GM19328 (cell line): ENCODE results near the gene PEPD.

Experiments used
- ATAC-seq: cut with Tn5 transposase; IDR thresholded peaks from one replicate; pipeline ENCODE4 v1.9.1; 2021; ENCODE audit warnings: mild to moderate bottlenecking, moderate library complexity; ENCODE audit not compliant: unreplicated experiment

The PEPD gene

DNA sequence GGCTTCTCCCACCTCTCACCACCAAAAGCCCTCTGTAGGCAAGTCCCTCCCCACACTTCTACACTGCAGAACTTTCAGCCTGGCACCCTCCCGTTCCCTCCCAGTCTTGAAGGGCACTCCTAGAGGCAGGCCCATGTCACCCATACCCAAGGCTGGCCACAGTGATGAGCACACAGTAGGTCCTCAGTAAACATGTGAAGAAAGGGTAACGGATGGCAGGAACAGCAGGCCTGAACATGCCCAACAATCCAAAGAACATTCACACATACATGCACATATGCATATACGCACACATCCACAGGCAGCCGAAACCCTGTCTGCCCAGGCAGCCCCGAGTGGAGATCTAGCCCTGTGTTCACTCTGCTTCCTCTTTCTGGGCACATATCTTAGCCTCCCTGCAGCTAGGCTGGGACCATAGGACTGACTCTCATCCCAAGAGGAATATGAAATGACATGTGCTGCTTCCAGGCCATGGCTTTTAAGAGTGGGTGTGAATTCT is 92.9 kb downstream of the PEPD start:
- no peak for ATAC-seq

DNA sequence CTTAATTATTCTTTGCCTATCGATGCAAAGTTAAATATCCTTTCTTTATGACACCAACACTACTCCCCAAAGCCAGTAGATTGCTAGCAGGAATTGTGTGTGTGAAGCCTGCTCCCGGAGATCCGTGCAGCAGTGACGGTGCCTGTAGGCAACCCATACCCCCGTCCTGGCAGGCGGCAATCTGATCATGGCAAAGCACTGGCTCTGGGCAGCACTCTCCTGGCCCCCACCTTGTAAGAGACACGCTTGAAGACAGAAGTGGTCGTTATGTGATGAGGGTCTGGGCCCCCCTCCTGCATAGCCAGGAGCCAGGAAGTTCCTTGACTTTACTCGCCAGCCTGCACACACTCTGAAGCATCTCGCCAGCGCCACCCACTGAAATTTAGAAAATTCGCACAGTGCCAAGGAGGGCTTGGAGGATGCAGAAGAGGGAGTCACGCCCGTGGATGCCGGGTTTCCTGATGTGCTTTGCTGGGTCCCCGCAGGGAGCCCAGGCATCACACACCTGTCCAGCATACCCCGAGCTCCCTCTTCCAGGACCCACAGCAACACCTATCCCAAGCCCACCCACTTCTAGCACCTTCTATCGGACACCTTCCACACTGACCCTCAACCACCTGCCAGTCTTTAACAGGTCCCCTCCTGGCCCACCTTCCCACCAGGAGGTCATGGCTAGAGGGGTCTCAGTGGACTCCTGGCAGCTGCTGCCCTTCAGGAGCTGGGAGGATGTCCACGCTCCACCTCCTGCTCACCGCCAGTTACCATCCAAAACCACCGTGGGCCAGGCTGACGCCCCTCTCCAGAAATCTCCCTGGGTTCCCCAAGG is 93.6 kb downstream of the PEPD start:
- ATAC-seq = no peak

DNA sequence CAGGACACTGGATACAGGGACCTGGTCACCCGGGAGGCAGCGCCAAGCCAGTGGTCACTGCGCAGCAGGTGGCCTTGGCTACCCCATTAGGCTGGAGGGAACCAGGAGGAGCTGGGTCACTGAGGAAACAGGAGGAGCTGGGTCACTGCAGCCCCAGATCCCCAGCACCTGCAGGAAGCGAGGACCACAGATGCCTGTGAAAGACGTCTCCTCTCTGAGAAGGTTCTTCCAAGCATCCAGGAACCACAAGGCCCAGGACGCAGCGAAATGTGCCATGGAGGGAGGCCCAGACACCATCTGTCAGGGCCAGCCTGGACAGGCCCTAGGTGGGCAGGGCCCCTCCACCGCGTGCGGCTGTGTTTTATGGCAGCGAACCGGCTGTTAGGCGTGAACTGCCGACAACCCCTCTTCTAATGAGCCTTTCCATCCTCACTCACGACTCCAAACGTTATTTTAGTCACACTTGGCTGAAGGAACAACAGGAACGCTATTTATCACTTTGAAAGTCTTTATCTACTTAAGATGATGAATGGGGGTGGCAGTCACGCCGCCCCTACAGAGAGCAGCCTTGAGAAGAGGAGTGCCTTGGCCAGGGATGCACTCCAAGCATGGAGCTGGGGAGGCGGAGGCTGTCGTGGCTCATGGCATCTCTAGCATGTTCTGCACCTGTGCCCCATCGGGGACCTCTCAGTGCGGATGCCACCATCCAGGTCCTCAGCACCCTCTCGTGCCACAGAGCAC is 94.8 kb downstream of the PEPD start:
- no peak for ATAC-seq

DNA sequence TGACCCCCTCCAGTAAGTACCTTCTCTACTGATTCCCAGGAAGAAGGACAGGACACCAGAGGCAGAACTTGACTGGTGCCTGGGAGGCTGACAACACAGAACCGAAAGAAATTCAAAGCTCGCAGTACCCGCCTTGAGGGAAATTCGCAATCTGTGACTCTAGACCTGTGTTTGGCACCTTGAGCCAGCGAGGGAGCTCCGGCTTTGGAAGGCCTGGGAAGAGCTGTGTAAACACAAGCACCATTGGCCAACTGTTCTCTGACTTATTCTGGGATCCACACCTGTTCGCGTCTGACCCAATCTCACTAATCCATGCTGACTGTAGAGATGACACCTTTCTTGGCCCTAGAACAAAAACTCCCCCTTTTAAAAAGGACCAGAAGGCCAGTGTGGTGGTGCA is 97.4 kb downstream of the PEPD start:
- no peak for ATAC-seq

DNA sequence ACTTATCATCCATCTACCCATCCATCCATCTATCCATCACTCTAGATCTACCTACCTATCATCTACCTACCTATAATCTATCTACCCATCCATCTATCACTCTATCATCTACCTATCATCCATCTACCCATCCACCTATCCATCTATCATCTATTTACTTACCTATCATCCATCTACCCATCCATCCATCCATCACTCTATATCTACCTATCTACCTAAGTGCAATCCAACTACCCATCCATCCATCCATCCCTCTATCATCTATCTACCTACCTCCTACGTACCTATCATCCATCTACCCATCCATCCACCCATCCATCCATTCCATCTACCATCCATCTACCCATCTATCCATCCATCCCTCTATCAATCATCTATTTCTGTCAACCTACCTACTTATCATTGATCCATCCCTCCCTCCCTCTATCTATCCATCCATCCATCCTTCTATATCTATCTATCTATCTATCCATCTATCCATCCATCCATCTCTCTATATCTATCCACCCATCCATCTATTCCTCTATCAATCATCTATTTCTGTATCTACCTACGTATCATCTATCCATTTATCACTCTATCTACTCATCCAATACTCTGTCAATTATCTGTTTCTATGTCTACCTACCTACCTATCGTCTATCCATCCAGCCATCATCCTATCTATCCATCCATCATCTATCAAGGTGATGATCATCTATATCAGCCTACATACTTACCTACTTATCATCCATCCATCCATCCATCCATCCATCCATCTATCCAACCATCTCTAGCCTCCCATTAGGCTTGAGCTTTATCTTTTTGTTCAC is 99.0 kb downstream of the PEPD start:
- no peak for ATAC-seq

DNA sequence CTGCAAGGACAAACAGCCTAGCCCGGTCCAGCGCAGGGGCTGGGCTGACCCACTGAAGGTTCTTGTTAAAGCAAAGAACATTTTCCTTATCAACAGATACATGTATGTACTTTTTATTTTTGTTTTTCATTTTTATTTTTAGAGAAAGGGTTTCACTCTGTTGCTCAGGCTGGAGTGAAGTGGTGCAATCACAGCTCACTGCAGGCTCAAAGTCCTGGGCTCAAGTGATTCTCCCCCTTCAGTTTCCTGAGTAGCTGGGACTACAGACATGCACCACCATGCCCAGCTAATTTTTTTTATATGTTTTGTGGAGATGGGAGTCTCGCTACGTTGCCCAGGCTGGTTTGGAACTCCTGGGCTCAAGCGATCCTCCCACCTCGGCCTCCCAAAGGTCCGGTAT is 100.2 kb downstream of the PEPD start:
- no peak for ATAC-seq

DNA sequence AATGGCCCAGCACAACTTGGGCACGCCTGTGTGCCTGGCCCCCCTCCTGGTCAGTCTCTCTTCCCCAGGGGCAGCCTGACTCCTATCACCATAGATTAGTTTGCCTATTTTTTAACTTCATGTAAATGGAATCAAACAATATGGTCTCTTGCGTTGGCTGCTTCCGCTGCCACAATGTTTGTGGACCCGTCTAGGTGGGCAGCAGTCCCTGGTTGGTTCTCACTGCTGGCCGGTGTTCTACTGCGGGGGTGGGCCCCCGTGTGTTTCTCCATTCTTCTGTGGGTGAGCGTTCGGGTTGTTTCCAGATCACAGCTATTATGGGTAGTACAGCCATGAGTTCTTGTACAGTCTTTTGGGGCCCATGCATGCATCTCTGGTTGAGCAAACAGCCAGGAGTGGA is 100.8 kb downstream of the PEPD start:
- no peak for ATAC-seq

DNA sequence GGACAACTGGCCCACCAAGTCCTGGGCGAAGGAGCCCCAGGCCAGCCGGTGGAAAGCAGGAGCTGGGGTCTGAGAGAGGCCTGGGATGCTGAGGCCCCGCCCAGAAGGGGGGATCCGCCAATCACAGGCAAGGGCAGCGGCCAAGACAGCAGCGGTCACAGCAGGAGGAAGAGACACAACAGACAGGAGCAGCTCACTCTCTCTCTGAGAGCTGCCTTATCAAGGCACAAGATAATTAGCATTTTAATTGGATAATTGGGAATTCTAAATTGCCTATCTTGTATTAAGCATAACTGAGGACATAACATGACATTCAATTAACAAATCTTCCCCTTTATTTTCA is 101.8 kb downstream of the PEPD start:
- ATAC-seq = no peak

DNA sequence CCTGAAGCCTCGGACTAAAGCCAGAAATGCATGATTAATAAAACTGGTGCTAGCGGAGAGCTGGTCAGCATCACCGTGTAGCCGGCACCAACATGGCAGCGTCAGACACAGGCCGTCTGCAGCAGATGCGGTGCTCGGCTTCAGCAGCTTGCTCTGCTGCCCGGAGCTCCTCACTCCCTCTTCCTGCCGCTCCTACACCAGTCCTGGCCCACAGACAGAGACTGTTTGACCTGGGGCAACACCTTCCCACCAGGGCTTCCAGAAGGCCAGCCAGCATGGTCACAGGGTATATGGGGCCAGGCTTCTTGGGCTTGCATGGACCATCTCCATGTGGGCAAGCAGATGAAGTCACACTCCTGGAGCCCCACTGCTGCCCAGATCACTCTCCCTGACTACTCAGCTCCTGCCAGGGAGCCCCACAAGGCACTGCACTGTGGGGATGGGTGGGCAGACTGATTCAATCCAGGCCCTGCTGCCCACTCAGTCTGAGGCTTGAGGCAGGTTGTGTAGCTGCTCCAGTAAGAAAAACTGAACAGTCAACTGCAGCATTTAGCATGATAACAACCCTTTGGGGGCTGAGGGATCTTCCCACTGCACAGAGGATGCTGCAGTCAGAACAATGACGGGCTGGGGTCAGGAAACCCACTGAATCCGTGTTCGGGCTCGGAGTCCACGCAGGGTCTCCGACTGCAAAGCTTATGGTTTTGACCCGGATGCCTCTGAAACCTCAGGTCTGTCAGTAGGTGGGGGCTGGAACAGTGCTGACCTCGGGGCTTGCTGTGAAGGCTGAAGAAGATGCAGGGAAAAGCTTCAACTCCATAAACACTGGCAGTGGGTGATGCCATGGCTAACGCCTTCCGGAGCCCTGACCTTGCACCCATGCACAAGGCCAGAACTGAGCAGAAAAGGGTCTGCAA is 102.5 kb downstream of the PEPD start:
- no peak for ATAC-seq

DNA sequence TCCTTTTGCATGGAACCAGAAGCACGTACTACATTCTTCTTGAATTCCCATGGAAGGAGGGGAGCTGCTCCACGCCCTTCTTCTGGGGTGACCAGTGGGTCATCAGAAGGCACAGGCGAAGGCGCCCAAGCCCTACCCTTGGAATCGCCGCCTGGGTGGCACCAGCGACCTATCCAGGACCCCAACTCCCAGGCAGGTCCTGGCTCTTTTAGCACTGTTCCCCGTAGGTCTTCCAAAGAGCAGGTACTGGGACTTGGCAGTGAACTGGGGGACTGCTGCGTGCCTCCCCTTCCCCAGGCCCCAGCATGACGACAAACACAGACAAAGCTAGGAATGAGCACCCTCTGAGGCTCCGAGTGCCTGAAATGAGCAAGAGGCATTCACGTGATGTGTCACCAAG is 103.1 kb downstream of the PEPD start:
- no peak for ATAC-seq

DNA sequence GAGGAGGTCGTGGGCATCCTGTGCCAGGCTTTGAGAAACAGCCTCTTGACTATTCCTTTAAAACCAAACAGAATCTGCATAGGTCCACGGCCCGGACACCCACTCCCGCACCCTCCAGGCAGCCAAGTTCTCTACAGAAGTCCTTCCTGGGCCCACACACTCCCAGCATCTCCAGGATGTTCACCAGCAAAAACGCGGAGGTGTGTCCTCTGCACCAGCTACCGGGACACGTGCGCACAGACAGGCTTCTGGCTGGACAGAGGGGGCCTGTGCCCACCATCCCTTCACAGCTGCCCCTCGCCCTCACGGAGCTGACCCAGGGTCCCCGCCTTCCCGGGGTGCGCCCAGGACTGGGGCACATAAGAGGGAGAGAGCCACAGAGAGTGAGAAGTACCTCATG is 103.8 kb downstream of the PEPD start:
- no peak for ATAC-seq

DNA sequence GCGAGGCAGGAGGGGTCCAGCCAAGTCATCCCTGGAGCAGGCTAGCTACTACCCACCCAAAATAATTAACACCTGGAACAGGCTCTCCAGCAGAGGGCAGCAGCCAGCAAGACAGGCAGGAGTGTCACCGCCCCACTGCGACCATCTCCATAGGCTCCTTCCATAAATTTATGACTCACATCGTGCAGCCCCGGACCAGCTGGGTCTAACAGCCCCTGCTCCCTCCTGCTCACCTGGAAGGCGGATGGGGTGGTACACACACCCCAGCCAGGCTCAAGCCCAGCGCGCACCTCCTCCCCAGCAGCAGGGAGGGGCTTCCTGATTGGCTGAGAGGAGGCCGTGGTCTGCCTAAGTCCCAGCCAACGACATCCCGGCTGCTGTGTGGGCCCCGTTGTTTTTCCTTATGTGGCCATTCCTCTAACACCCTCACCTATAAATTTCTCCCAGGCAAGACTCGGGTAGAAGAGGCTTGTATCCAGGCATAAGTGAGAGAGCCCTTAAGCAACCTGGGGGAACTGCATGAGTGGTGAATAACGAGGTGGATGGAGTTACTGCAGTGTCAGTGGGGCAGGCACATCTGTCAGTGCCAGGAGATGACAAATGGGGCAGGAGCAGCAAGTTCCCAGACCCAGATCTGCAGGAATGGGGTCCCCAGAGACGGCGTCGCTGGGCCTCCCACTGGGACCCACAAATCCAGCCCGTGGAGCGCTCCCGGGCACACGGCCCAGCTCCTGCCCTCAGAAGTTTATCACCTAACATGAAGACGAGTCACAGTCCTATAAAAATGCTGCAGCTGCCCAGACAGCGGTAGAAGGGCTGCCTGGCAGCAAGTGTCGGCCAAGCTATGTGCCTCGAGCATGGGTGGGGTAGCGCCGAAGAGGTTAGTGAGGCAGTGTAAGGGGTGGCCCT is 105.0 kb downstream of the PEPD start:
- no peak for ATAC-seq

DNA sequence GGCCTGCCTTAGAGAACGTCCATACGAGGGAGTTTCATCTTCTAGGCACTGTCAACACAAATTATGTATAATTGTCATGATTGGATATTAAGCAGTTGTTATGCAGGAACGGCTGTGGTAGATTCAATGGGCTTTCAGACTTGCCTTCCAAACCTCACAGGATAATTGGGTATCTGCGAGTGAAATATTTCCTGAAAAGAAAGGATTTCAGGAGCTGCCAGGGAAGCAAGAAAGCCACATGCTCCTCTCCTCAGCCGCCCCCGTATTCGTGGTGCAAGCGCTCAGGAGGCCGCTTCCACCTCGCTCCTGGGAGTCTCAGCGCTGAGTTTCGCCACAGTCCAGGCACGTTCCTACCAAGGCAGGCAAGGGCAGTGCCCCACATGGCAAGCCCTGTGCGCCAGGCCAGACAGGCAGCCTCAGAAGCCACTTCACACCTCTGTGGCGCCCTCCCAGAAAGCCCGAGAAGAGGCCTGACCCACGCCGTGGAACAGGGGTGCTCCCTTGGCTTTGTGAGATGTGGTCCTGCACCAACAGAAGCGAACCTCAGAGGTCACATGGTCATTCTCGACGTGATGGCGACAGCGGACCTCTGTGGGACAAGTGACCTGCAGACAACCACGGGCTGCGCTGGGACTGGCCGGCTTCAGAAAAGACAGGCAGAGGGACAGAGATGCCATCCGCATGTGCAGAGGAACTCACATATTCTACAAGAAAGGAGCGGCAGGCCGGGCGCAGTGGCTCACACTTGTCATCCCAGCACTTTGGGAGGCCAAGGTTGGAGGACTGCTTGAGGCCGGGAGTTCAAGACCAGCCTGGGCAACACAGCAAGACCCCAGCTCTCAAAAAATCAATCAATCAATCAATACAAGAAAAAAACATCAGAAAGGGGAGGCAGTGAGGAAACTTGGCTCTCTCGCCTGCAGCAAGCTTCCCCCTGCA is 106.7 kb downstream of the PEPD start:
- no peak for ATAC-seq

DNA sequence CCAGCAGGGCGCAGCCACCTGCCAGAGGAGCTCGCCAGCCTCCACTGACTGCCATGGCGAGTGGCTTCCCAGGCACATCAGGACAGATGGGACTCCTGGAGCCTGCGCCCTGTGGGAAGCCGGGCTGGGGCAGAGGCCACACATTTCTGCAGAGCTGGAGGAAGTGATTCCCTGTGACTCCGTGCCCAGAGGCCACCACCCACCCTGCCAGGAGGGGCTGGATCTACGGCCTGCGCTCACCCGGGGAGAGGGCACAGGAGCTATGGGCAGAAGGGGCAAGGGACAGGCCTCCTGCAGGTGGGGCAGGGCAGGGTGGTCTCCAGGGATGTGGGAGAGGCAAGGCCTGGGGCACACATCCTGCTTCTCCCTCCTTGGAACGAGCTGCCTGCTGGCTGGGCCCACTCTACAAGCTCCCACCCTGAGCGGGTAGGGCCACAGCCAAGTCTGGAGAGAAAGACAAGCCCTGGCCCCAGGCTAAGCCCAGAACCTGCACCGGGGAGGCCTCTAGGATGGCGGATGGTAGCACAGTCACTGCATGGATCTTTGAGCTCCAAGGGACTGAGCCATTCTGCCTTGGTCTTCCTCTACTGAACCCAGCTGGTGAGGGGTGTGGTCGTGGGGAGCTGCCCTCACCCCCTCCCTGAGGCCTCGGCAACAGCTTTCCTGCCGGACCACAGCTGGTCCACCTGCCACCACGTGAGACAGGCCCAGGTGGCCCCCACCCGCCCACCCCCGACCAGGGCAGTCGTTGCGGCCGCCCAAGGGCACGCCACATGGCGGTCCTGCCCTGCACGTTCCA is 107.5 kb downstream of the PEPD start:
- ATAC-seq = no peak

DNA sequence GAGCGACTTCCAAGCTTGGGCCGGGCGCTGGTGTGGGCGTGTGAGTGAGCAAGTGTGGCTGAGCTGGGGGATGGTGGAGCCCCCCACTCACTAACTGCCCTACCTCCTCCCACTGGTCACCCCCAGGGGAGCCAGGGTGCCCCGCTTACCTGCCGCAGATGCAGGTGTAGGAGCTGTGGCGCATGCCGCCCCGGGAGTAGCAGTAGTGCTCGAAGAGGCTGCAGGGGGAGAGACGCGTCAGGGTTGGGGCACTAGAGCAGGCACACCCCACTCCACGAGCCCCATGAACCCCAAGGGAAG is 108.2 kb downstream of the PEPD start:
- ATAC-seq = no peak

DNA sequence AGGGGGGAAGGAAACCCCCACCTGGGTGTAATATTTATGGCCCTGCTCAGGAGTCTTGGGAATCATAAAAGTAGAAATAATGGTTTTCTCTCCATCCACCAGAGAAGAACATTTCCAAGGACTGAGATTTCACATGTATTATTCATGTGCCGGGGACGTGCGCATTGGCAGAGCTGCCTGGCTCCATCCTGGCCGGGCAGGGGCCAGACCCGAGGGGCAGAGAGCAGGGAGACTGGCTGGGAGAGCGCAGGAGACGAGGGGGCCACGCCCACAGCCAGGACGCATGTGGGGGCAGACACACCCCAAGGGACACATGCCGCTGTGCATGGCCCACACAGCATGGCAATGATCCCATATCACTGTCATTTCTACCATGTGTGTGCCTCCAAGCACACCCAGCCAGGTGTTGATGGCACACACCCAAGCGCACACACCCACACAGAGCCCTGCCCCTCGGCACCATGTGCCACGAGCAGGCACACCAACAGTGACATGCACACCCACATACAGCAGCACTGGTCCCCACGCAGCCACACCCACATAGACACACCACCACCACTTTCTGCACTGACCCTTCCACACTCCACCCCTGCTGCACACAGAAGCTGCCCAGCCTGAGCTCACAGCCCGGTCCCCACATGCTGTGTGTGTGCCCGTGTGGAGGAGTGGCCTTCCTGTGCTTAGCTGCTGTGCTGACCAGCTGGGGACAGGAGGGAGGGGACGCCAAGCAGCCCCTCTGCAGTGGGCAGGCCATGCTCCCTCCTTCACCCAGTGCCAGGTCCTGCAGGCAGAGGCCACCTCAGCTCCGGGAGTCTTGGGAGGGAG is 108.8 kb downstream of the PEPD start:
- no peak for ATAC-seq

DNA sequence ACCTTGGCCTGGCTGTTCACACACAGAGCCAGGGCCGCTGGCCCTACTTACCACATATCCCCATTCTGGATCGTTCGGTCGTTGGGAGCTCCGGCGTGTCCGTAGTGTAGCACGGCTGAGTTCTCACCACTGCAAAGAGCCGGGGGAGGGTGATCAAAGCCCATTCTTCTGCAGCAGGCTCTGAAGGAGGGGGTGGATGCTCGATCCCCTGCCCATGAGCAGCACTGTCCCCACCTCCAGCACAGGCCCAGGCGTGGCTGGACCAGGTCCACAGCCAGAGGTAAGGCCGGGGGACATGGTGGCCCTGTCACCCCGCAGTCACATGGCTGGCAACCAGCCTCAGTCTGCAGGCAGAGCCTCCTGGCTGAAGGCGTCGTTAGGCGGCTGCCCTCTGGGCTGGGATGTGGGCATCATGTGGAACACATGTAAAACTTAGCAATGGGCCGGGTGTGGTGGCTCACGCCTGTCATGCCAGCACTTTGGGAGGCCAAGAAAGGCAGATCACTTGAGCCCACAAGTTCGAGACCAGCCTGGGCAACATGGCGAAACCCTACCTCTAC is 109.9 kb downstream of the PEPD start:
- ATAC-seq = no peak
